Liver (tissue), 9 donors: ENCODE data around the gene TXN2. TPM values are rescaled to one million over a fixed set of nuclear protein-coding genes. Genes with fewer than 3 reads are reported as not detected.

Experiments
- DNase-seq: peaks from one replicate; pipeline ENCODE4 v3.0.0-alpha.2; 2017; ENCODE audit warnings: low spot score
- H3K27ac ChIP-seq, 2 donors: one replicate each; pipeline ENCODE4 v1.7.0; 2013; ENCODE audit warnings: inconsistent platforms in 2 of 2, low read length in 2 of 2, control low read depth in 1 of 2, low read depth in 1 of 2, mild to moderate bottlenecking in 1 of 2
- H3K27me3 ChIP-seq, 4 donors: one replicate each; pipeline versions ENCODE4 v1.6.1 to v1.7.0; 2013; ENCODE audit warnings: low read length in 3 of 4, inconsistent platforms in 1 of 4, mild to moderate bottlenecking in 1 of 4, moderate library complexity in 1 of 4; ENCODE audit not compliant: control insufficient read depth in 4 of 4, insufficient read depth in 4 of 4
- H3K36me3 ChIP-seq, 4 donors: one replicate each; pipeline versions ENCODE4 v1.6.1 to v1.7.0; 2013; ENCODE audit warnings: low read length in 3 of 4, mild to moderate bottlenecking in 3 of 4, low read depth in 1 of 4, moderate library complexity in 1 of 4; ENCODE audit not compliant: control insufficient read depth in 4 of 4, insufficient read depth in 3 of 4
- H3K4me1 ChIP-seq, 4 donors: one replicate each; pipeline versions ENCODE4 v1.6.1 to v1.7.0; 2013; ENCODE audit warnings: low read length in 3 of 4, mild to moderate bottlenecking in 3 of 4, moderate library complexity in 1 of 4; ENCODE audit not compliant: control insufficient read depth in 4 of 4, insufficient read depth in 4 of 4
- H3K4me3 ChIP-seq, 3 donors: one replicate each; pipeline versions ENCODE4 v1.6.1 to v1.7.0; 2013; ENCODE audit warnings: low read length in 3 of 3, control low read depth in 1 of 3, low read depth in 1 of 3, mild to moderate bottlenecking in 1 of 3
- H3K9ac ChIP-seq, 2 donors: one replicate each; pipeline ENCODE4 v1.7.0; 2013; ENCODE audit warnings: low read length in 2 of 2, mild to moderate bottlenecking in 2 of 2, moderate library complexity in 2 of 2, control low read depth in 1 of 2, low read depth in 1 of 2
- H3K9me3 ChIP-seq, 4 donors: one replicate each; pipeline versions ENCODE4 v1.6.1 to v1.7.0; 2013; ENCODE audit warnings: low read length in 3 of 4; ENCODE audit not compliant: control insufficient read depth in 4 of 4
- CTCF ChIP-seq: fragments of 150-350 bp; IDR thresholded peaks from 2 replicates; pipeline ENCODE4 v1.5.1; 2017; ENCODE audit warnings: improper control_type of control experiment, low read depth, low read length; ENCODE audit not compliant: missing input control
- EGR1 ChIP-seq, 2 donors: IDR thresholded peaks; 2 replicates each; pipeline ENCODE4 v1.6.1; 2016 to 2018; ENCODE audit warnings: antibody characterized with exemption in 2 of 2, low read depth in 2 of 2
- FOXA1 ChIP-seq: IDR thresholded peaks from 2 replicates; pipeline ENCODE4 v1.6.1; 2016; ENCODE audit warnings: antibody characterized with exemption
- FOXA2 ChIP-seq: IDR thresholded peaks from 2 replicates; pipeline ENCODE4 v1.6.1; 2016; ENCODE audit warnings: antibody characterized with exemption
- GABPA ChIP-seq, 2 donors: IDR thresholded peaks in 1 of 2; conservative IDR thresholded peaks in 1 of 2; 2 replicates each; pipeline ENCODE4 v1.6.1; 2016; ENCODE audit warnings: antibody characterized with exemption in 2 of 2, mild to moderate bottlenecking in 1 of 2, moderate library complexity in 1 of 2
- HNF4A ChIP-seq, 2 donors: conservative IDR thresholded peaks; 2 replicates each; pipeline ENCODE4 v1.6.1; 2016; ENCODE audit warnings: antibody characterized with exemption in 2 of 2, mild to moderate bottlenecking in 2 of 2
- HNF4G ChIP-seq: IDR thresholded peaks from 2 replicates; pipeline ENCODE4 v1.6.1; 2016; ENCODE audit warnings: antibody characterized with exemption
- JUND ChIP-seq, 2 donors: IDR thresholded peaks; 2 replicates each; pipeline ENCODE4 v1.6.1; 2016; ENCODE audit warnings: antibody characterized with exemption in 2 of 2
- RAD21 ChIP-seq, 2 donors: IDR thresholded peaks; 2 replicates each; pipeline ENCODE4 v1.6.1; 2016; ENCODE audit warnings: antibody characterized with exemption in 2 of 2, mild to moderate bottlenecking in 2 of 2
- REST ChIP-seq: IDR thresholded peaks from 2 replicates; pipeline ENCODE4 v1.6.1; 2016; ENCODE audit warnings: antibody characterized with exemption, mild to moderate bottlenecking
- RXRA ChIP-seq, 2 donors: IDR thresholded peaks; 2 replicates each; pipeline ENCODE4 v1.6.1; 2017 to 2018; ENCODE audit warnings: antibody characterized with exemption in 2 of 2, mild to moderate bottlenecking in 1 of 2
- SP1 ChIP-seq: IDR thresholded peaks from 2 replicates; pipeline ENCODE4 v1.6.1; 2018; ENCODE audit warnings: antibody characterized with exemption, mild to moderate bottlenecking
- TAF1 ChIP-seq: conservative IDR thresholded peaks from 2 replicates; pipeline ENCODE4 v1.6.1; 2016; ENCODE audit warnings: antibody characterized with exemption, mild to moderate bottlenecking
- YY1 ChIP-seq: IDR thresholded peaks from 2 replicates; pipeline ENCODE4 v1.6.1; 2016; ENCODE audit warnings: antibody characterized with exemption, mild to moderate bottlenecking
- WGBS: extraction: QIAGEN DNeasy Blood & Tissue Kit; methylation state at CpG from one replicate; pipeline ENCODE4 v1.1.7; 2013; 5-methylcytosine and 5-hydroxymethylcytosine counted together
- polyA plus RNA-seq, 2 donors: library from polyadenylated mRNA; stranded (reverse) in 1 of 2; unstranded in 1 of 2; fragments of 200-250 nt in 1 of 2; fragments of >200 nt in 1 of 2; fragmentation: Nextera tagmentation in 1 of 2; extraction: Ambion mirVana in 1 of 2; gene quantifications; one replicate each; pipeline versions ENCODE4 v1.2.1 to v1.2.3, GENCODE V29; 2013 to 2015
- total RNA-seq, 2 donors: library from RNA; depleted of rRNA; stranded (reverse); fragments of >200 nt; gene quantifications; one replicate each; pipeline ENCODE4 v1.2.3, GENCODE V29; 2014
- donor health status: healthy.
- donor health status: healthy.
- donor health status: healthy.
- donor health status: healthy.
- donor health status: healthy.

TXN2 gene
- total and polyA plus RNA-seq, 4 donors = 27.5 to 154 (median 73.4) TPM

GRCh38 chr22:36454916-36455570 lies 26.4 kb downstream of the TXN2 start:
- H3K4me3 ChIP-seq = peak overlapping the region; percentile 12 to 51 (median 43)
- peak; percentile 90 for DNase-seq
- WGBS = 7% methylated on average over 61 of the region's 61 CpGs
- H3K27ac ChIP-seq = peak overlapping the region; percentile 72 to 78
- H3K9ac ChIP-seq = peak overlapping the region; percentile 69 to 90
- H3K4me1 ChIP-seq = peaks cover 0 to 15% (median 6%) of the 10 kb centered on the region in 4 donors
- no peaks in the 10 kb centered on the region for H3K36me3 ChIP-seq
- H3K27me3 ChIP-seq = no peaks in the 10 kb centered on the region
- no peaks in the 10 kb centered on the region for H3K9me3 ChIP-seq
- TF ChIP-seq HNF4G = no peak
- peak in 1 of 2 donors; percentile 50 for TF ChIP-seq RAD21 (IDR thresholded peaks at IDR 0.05)
- TF ChIP-seq SP1 = peak; percentile 38

GRCh38 chr22:36453855-36454378 lies 27.5 kb downstream of the TXN2 start:
- H3K9me3 ChIP-seq = no peaks in the 10 kb centered on the region
- 97% methylated on average over 16 of the region's 16 CpGs for WGBS
- no peaks in the 10 kb centered on the region for H3K36me3 ChIP-seq
- no peak for TF ChIP-seq RAD21 (IDR thresholded peaks at IDR 0.05)
- no peak for TF ChIP-seq TAF1
- TF ChIP-seq FOXA1 = no peak
- TF ChIP-seq RXRA (IDR thresholded peaks at IDR 0.05) = no peak
- TF ChIP-seq GABPA (IDR thresholded peaks at IDR 0.05 in 1 of 2, conservative IDR thresholded peaks at IDR 0.05 in 1 of 2) = no peak
- no peak for TF ChIP-seq HNF4A (conservative IDR thresholded peaks at IDR 0.05)
- TF ChIP-seq HNF4G = no peak
- TF ChIP-seq JUND (IDR thresholded peaks at IDR 0.05) = no peak
- TF ChIP-seq FOXA2 = no peak
- no peak for TF ChIP-seq REST
- TF ChIP-seq YY1 = no peak
- no peak for TF ChIP-seq CTCF
- no peak for TF ChIP-seq EGR1 (IDR thresholded peaks at IDR 0.05; ENCODE audit: low read depth in 2 of 2)
- no peak for TF ChIP-seq SP1
- H3K9ac ChIP-seq = no peak overlapping the region
- H3K27ac ChIP-seq = peak overlapping the region in 1 of 2 donors; percentile 32
- no peaks in the 10 kb centered on the region for H3K27me3 ChIP-seq
- DNase-seq = no peak
- H3K4me3 ChIP-seq = no peak overlapping the region
- H3K4me1 ChIP-seq = peaks cover 0 to 15% (median 6%) of the 10 kb centered on the region in 4 donors
